Bronchial epithelial cell (primary cell): Measurements from ENCODE around the gene KRT7. TPM values are rescaled to one million over a fixed set of nuclear protein-coding genes. Genes with fewer than 3 reads are reported as not detected.
A peak's percentile ranks its signal among the peaks of the same experiment; 100 is the strongest.

ENCODE experiments used
- DNase-seq: peaks from one replicate; pipeline ENCODE4 v3.0.0-alpha.2; 2010; ENCODE audit warnings: low read depth
- FAIRE-seq: peaks from 2 replicates; lab custom pipeline; 2011; peaks lifted over from hg19 to GRCh38; lab: Jason Lieb, UNC
- H3K27me3 ChIP-seq: 2 replicates; pipeline ENCODE4 v1.5.1; 2011; ENCODE audit warnings: low read length; ENCODE audit not compliant: control insufficient read depth, insufficient read depth
- H3K36me3 ChIP-seq: 2 replicates; pipeline ENCODE4 v1.5.1; 2011; ENCODE audit warnings: low read length; ENCODE audit not compliant: control insufficient read depth, insufficient read depth
- H3K4me3 ChIP-seq: 2 replicates; pipeline ENCODE4 v1.5.1; 2011; ENCODE audit warnings: mild to moderate bottlenecking, low read depth, low read length, control low read depth
- total RNA-seq: library from RNA; depleted of rRNA; stranded (reverse); fragments of >200 nt; gene quantifications from 2 replicates; pipeline ENCODE4 v1.2.1, GENCODE V29; 2014
- TF ChIP-seq, protein P1 (sequence below): IDR thresholded peaks from 2 replicates; pipeline ENCODE4 v1.5.1; 2011; ENCODE audit warnings: mild to moderate bottlenecking, moderate library complexity, low read length, control low read depth, inconsistent platforms; ENCODE audit not compliant: insufficient read depth, severe bottlenecking

Gene KRT7
- total RNA-seq, 1 donor from 2014 or later: 895 TPM

DNA sequence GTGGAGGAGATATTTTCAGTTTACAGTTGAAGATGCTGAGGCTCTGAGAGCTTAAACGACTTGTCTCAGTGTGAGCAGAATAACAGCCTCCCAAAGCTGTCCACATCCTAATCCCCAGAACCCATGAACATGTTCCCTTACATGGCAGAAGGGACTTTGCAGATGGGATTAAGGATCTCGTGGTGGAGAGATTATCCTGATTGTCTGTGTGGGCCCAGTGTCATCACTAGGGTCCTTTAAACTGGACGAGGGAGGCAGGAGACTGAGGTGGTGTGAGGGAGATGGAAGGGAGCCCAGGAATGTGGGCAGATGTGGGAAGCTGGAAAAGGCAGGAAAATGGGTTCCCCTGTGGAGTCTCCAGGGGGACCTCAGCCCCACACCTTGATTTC, 31.6 kb upstream of the KRT7 start:
- H3K4me3 ChIP-seq: no peak overlapping the region
- FAIRE-seq: no peak
- TF ChIP-seq, protein P1, sequence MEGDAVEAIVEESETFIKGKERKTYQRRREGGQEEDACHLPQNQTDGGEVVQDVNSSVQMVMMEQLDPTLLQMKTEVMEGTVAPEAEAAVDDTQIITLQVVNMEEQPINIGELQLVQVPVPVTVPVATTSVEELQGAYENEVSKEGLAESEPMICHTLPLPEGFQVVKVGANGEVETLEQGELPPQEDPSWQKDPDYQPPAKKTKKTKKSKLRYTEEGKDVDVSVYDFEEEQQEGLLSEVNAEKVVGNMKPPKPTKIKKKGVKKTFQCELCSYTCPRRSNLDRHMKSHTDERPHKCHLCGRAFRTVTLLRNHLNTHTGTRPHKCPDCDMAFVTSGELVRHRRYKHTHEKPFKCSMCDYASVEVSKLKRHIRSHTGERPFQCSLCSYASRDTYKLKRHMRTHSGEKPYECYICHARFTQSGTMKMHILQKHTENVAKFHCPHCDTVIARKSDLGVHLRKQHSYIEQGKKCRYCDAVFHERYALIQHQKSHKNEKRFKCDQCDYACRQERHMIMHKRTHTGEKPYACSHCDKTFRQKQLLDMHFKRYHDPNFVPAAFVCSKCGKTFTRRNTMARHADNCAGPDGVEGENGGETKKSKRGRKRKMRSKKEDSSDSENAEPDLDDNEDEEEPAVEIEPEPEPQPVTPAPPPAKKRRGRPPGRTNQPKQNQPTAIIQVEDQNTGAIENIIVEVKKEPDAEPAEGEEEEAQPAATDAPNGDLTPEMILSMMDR: no peak
- no peaks in the 10 kb centered on the region for H3K27me3 ChIP-seq
- H3K36me3 ChIP-seq: no peaks in the 10 kb centered on the region
- no peak for DNase-seq

DNA sequence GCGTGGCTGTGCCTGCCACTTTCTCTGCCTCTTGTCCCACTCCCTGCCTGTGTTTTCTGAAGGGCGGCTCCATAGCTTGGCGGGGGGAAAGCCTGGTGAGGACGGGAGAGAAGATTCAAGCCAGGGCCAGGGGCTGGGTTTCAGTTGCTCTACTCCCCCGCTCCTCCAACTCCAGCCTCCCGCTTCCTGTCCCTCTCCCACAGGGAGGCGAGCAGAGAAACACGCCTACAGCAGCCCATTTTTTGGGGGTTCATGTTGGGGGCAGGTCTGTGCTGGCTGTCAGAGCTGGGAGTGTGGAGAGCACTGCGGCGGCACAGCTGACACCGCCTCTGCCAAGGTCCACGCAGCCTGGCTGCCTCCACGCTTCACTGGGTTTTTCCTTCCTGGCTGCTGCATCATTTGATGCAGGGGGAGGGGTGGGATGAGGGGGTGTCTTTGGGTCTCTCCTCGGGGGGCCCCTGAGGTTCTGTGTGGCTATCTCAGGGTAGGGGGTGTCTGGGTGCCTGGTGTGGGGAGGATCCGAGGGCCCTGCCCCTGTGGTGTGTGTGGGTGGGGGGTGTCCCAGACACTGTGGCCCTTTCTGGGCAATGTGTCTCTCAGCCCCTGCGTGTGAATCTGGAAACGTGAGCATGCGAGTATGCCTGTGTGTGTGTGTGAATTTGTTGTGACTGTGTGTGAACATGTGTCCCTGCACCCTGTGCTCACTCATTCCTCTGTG, 30.5 kb upstream of the KRT7 start:
- no peak overlapping the region for H3K4me3 ChIP-seq
- FAIRE-seq (no peak), DNase-seq (no peak)
- TF ChIP-seq, protein P1: no peak
- H3K36me3 ChIP-seq: no peaks in the 10 kb centered on the region
- no peaks in the 10 kb centered on the region for H3K27me3 ChIP-seq

DNA sequence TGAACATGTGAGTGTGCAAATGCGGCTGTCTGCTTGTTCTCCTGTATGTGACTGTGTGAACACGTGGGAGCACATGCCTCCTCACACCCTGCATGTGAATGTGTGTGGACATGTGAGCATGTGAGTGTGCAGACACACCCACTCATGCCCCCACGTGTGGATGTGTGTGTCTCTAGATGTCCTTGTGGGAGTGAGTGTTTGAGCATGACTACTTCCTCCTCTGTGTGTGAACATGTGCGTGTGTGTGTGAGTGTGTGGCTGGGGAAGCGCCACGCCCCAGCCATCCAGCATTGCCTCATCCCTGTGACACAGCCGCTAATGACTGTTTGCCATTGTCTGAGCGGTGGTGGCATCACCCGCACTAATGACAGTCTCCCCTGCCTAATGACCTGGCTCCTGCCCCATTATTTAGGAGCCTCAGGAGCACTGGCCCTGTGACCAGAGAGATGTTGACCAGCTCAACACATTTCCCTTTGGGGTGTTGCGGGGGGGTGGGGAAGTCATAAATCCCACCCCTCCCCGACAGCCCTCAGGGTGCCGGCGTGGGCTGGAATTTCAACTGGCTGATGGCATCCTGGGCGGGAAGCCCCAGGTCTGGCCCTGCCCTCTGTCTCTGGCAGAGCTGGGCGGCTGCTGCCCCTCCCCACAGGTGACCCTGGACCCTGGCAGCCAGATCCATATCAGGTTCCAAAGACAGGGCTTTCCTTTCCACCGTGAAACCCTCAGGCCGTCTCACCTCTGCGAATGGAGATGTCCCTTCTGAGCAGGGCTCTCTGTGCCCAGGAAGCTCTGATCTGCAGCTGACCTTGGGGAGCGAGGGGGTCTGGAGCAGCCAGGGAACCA, 29.7 kb upstream of the KRT7 start:
- FAIRE-seq: peak; percentile 100
- peak; percentile 79 for DNase-seq
- no peak overlapping the region for H3K4me3 ChIP-seq
- TF ChIP-seq, protein P1: no peak
- H3K27me3 ChIP-seq: no peaks in the 10 kb centered on the region
- no peaks in the 10 kb centered on the region for H3K36me3 ChIP-seq

DNA sequence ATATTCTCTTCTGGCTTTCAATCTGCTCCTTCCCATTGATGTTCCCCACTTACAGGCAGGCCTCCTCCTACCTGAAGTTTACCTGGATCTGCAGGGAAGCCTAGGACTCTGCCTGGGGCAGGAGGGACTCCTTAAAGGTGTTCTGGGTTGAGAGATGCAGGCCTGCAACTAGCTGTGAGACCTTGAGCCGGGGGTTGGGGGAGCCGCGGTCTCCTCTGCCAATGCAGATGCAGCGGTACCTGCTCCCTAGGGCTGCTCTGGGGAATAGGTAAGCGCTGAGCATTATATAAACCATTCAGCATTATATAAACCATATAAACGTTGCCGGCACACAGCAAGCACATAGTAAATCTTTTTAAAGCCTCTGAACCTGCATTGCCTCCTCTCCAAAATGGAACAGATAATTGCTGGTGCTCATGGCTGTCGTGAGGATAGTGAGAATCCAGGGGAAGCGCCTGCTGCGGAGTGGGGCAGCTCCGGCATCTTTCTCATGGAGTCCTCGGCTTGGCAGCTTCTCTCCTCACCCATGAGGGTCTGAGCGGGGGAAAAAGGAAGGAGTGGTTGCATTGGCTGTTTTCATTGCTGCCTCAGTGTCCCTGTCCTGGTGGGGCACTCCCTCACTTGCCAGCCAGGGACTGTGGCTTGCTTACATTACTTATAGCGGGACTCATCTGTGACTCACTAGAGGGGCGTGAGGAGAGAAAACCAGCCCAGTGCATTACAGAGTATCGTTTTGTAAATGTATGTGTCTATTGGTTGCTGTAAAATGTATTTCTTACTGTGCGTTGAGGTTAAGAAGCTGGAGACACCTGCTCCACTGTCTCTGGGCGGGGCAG, 28.7 kb upstream of the KRT7 start:
- peak; percentile 66 for DNase-seq
- no peak for FAIRE-seq

DNA sequence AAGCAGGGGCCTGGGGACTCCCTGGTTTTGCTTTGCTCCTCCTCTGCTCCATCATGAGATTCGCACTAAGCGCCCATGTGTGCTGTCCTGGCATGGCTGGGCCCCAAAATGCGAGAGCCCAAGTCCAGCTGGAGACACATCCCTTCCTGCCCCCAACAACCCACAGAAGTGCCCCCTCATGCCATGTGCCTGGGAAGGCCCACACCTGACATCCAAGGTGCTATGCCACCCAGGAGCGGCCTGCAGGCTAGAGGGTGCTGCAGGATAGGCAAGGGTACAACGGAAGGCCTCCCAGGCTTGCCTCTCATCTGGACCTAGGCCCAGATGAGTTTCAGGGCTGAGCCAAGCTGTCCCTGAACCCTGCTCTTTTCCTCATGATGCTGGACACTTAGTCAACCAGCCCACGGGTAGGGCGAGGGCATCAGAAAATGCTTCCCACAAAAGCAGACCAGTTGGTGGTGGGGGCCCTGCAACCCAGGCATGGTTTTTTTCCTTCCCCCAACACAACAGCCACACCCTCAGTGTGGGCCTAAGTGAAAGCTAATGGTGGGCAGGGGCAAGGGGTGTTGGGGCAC, 28.0 kb upstream of the KRT7 start:
- no peak for DNase-seq
- TF ChIP-seq, protein P1: no peak
- Histone ChIP-seq H3K27me3 (no peaks in the 10 kb centered on the region), H3K4me3 (no peak overlapping the region), H3K36me3 (no peaks in the 10 kb centered on the region)
- no peak for FAIRE-seq

More for the DNA sequence above, 28.7 kb upstream of the KRT7 start:
- Histone ChIP-seq H3K4me3 (no peak overlapping the region), H3K36me3 (no peaks in the 10 kb centered on the region), H3K27me3 (no peaks in the 10 kb centered on the region)
- TF ChIP-seq, protein P1: no peak
